ENCODE data around the gene CFAP69.

DNA sequence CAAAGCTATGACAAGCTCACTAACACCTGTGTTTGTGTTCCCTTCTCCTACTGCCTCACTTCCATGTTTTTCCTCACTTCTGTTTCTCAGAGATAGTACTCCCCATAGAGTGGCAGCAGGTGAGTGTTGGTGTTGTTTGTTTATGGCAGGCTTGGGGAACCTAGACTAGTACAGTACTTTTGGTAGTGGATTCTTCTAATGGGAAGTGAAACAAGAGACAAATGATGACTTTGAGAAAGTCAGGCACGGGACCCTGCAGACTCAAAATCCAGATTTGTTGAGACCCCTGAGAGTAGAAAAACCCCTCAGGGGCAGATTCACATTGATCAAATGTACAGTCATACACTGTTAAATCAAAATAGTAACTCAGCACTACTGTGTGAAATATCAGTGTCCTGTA lies 6.4 kb upstream of the CFAP69 start:
- TF ChIP-seq, protein P1, sequence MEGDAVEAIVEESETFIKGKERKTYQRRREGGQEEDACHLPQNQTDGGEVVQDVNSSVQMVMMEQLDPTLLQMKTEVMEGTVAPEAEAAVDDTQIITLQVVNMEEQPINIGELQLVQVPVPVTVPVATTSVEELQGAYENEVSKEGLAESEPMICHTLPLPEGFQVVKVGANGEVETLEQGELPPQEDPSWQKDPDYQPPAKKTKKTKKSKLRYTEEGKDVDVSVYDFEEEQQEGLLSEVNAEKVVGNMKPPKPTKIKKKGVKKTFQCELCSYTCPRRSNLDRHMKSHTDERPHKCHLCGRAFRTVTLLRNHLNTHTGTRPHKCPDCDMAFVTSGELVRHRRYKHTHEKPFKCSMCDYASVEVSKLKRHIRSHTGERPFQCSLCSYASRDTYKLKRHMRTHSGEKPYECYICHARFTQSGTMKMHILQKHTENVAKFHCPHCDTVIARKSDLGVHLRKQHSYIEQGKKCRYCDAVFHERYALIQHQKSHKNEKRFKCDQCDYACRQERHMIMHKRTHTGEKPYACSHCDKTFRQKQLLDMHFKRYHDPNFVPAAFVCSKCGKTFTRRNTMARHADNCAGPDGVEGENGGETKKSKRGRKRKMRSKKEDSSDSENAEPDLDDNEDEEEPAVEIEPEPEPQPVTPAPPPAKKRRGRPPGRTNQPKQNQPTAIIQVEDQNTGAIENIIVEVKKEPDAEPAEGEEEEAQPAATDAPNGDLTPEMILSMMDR (IDR thresholded peaks at IDR 0.05) = no peak
- TF ChIP-seq EP300 (IDR thresholded peaks at IDR 0.05) = no peak
